Fibroblast of skin of right quadriceps (primary cell): ENCODE measurements around the gene CNTN4.
"Not testable (repeated sequence)": the region's sequence is repeated elsewhere in the genome, so short reads cannot be mapped to it uniquely, and the experiment has no call there.

ENCODE experiments used
- DNase-seq: peaks from one replicate; pipeline ENCODE4 v3.0.0-alpha.2; 2013

Gene CNTN4

GRCh38 chr3:2526926-2527325, 428.3 kb downstream of the CNTN4 start:
- no peak for DNase-seq

DNA sequence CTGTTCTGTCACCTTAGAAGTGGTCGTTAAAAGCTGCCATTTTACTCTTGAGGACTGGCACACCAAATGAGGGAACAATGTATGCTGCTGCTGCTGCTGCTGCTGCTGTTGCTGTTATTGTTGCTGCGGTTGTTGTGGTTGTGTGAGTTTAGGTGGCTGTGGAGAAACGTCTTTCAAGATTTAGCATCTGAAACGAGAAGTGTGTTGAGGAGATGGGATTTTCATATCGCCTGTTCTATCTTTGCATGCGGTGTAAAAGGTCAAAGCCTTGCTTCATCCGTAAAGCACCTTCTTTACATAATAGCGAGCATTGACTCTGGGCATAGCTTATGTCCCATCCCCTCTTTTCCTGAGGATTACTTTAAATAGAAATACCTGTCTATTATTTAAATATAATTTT, 428.7 kb downstream of the CNTN4 start:
- DNase-seq: not testable (repeated sequence)

- DNase-seq: not testable (repeated sequence)
These were observed 436.1 kb downstream of the CNTN4 start for GRCh38 chr3:2534767-2535166.

GRCh38 chr3:2535206-2535605, 436.5 kb downstream of the CNTN4 start:
- DNase-seq: no peak

- no peak for DNase-seq
These were observed 437.9 kb downstream of the CNTN4 start for GRCh38 chr3:2536575-2536974.

DNA sequence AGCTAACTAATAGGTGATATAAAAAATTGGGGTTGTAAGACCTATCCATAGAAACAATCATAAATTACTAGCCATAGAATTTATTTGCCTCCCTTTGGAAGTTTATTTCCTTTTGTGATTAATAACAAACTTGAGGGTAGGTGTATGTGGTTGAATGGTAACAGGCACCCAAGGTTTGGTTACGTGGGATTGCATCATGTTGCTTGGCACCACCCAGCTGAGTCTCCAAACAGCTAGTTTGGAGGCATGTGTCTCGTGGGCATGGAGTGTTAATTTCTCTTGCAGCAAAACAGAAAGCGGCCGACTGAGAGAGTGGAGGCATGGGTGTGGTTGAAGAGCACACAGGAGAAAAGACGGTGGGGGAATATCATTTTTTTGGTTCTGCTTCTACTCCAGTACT, 441.4 kb downstream of the CNTN4 start:
- no peak for DNase-seq

DNA sequence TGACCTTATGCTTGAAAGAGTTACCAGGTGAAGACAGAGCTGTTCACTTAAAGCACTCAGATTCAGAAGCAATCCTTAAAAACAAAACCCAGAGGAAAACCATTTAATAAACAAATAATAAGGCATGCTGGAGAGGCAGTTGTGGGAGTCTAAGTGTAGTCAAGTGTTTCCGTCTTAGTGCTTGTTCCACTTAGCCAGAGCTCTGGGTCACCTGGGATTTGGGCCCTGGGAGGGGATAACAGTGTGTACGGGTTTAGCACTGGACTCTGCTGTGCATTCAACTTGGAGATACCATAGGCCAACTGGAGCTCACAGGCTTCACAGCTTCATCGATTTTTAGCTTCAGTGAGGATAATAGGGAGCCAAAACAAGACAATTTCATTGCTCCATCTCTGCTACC, 444.6 kb downstream of the CNTN4 start:
- DNase-seq: no peak

GRCh38 chr3:2544212-2544611, 445.5 kb downstream of the CNTN4 start:
- DNase-seq: no peak

DNA sequence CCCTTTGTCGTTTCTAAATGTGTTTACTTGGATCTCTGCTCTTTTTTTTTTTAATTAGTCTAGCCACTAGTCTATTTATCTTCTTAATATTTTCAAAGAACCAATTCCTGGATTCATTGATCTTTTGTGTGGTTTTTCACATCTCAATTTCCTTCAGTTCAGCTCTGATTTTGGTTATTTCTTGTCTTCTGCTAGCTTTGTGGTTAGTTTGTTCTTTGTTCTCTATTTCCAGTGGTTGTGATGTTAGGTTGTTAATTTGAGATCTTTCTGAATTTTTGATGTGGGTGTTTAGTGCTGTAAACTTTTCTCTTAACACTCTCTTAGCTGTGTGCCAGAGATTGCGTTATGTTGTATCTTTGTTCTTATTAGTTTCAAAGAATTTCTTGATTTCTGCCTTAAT, 446.1 kb downstream of the CNTN4 start:
- DNase-seq: no peak

GRCh38 chr3:2547049-2547448, 448.4 kb downstream of the CNTN4 start:
- DNase-seq: no peak

- no peak for DNase-seq
These were observed 456.0 kb downstream of the CNTN4 start for GRCh38 chr3:2554656-2555055.

GRCh38 chr3:2558796-2559195, 460.1 kb downstream of the CNTN4 start:
- no peak for DNase-seq

DNA sequence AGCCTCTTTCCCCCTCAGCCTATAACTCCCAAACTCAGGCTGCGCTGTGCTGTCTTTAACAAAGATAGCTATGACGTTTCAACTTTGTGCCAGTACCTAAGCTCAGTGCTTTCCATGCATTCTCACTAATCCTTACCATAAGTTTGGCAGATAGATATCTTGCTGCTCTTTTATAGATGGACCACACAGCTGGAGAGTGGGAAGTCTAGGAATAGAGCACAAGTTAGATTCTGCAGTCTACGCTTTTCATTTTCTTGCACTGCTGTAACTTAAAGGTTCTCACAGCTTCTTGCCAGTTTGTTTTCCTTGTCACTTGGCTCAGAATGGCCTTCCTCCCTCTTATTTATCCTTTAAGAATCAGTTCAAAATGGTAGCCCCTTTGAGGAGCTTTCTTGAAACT, 468.8 kb downstream of the CNTN4 start:
- no peak for DNase-seq

DNA sequence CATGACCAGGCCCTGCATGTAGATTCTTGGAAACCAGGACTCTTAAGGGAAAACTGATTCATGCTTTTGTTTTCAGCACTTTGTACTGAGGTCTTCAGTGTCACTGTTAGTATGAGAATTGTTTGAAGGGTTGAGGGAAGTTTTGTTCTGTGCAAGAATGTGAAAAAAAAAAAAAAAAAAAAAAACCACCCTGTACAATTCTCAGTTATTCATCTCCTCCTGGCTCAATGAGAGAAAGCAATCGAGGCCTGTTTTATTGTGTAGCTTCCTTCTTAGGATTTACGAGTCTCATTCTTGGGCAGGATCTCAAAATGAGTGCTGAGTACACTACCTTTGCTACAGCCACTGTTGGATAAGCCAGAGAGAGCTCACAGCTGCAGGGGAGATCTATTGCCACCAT, 469.5 kb downstream of the CNTN4 start:
- DNase-seq: no peak

- DNase-seq: no peak
These were observed 470.3 kb downstream of the CNTN4 start for GRCh38 chr3:2568929-2569328.

- no peak for DNase-seq
These were observed 478.9 kb downstream of the CNTN4 start for GRCh38 chr3:2577571-2577970.

DNA sequence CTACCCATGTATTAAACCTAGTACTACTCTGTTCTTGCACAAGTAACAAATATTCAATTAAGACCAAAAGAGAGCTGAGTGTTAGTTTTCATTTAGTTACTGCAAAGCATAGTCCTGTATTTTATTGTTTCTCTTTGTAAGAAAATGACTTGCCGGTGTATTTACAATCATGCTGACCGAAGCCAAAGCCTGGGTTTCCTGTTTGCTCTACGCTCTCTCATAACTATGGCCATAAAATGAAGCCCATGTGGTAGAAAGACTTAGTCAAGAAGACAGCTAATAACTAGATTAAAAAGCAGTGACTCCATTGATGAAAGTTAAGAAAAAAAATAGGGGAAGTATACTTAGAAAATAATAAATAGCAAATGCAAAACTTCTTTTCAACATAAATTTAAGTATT, 479.9 kb downstream of the CNTN4 start:
- DNase-seq: no peak

- DNase-seq: no peak
These were observed 480.5 kb downstream of the CNTN4 start for GRCh38 chr3:2579206-2579605.

DNA sequence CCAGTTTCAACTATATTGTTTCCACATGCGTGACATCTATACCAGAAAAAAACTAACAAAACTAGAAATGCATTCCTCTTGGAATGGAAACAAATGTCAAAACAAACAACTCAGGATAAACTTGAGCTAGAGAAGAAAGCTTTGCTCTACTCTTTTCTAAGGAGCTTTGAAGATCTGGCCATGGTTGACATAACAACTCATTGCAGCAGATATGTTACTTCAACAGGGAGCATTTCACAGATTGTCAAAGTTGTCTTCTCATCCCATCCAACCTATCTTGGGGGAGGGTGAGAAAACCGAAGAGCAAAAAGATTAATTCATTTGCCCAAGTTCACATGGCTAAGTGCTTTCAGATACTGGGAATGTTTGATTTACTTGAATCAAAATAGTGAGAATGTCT, 484.4 kb downstream of the CNTN4 start:
- no peak for DNase-seq

GRCh38 chr3:2589336-2589969, 490.8 kb downstream of the CNTN4 start:
- DNase-seq: no peak

DNA sequence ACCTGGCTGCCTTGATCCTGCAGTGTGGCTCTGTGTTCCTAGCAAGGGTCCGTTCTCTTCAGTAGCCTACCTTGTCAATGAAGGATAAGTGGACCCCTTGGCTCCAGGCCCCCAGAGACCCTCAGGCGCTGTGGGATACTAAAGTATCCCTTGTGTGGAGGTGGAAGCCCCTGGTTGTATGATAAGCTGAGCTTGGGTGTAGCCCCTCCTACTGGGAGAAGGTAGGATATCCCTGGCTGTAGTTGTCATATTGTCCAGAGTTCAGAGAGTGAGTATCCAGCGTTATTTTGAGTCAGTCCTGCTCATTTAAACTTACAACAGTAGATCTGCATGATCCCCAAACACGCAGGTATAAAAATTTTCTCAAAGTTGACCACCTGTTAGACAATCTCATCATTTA, 496.8 kb downstream of the CNTN4 start:
- no peak for DNase-seq

DNA sequence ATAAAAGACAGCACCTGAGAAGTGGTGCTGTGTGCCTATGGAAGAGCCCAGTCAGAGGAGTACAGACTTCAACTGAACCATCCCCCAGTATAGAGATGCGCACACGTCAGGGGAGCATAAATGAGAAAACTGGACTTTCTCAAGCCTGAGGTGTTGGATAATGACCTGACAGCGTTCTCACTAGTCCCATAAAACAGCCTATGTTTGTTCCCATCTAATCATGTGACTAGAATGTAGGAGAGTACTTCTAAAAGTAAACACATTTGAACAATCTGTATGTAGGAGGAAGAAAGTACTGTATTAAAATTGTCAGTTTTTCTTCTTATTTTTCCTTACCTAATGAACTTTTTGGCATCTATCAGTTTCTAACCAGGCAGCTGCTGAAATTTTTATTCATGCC, 498.9 kb downstream of the CNTN4 start:
- DNase-seq: no peak

DNA sequence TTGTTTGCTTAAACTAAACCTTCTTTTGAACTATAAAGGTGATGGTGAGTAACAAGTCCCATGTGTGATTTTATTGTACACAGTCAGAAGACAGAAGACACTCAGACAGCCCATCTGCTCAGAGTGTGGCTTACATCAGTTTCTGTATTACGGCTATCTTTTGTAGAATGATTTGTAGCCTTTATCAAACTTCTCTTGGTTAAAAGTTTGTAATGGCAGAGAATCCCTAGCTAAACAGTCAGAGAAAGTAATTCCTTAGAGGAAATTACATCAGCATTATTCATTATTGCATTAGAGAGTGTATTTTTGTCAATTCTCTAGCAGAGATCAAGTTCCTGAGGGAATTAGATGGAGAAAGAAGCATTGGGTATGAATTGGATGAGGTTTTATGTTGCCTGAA, 500.8 kb downstream of the CNTN4 start:
- peak; percentile 17 for DNase-seq

GRCh38 chr3:2603692-2604289, 505.1 kb downstream of the CNTN4 start:
- DNase-seq: no peak

DNA sequence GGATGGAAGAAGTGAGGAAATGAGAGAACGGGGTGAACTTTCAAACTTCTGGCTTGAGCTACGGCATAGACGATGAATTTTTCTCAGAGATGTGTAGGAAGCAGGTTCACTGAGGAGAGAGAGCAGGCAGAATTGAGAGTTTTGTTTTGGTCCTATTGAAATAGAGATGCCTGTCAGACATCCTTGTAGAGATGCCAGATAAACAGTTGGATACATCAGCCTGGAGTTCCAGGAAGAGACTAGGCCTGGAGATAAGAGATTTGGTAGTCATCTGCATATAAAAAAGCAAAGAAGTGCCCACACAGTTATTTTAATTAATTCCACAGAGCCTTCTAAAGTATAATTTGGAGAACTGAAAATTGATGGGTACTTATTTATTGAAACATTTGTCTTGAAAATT, 515.9 kb downstream of the CNTN4 start:
- DNase-seq: no peak
